Measurements from ENCODE around the gene MAST4. TPM values are rescaled to one million over a fixed set of nuclear protein-coding genes. Genes with fewer than 3 reads are reported as not detected.

MAST4 gene
- total and polyA plus RNA-seq, 2 donors (not counting 1 experiment from before 2014, with no cell fraction given): 2.5 to 57.1 TPM

DNA sequence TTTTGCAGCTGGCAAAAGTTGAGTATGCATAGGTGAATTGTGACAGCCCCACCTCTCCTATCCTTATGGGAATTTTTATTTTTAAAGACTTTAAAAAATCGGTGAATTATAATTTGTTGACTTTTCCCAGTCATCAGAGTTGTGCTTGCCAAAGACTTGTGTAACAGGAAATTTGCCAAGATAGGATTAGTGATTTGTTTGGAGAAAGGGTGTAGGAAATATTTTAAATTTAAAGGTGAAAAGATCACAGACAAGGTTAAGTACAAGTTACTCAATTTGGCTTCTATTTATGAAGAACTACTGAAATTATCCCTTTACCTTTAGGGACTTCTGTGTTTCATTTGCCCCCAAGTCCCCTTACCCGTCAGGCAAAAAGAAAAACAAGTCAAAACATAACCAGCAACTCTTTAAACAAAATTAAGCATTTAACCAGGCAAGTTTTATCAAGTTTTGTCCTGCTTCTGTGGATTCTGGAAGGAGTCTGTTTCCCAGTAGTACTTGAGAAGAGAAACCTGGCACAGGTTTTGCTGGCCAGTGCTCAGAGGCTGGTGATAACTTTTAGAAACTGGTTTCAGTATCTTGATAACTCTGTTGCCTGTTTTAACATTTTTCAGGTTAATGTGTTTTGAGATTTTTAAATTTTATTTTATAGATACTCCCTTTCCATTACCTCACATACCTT lies 285.4 kb downstream of the MAST4 start:
- Mint-ChIP-seq H3K9me3 (ENCODE audit: insufficient read depth) (peaks cover 2% of the 10 kb centered on the region), H3K27ac (no peak overlapping the region), H3K27me3 (peaks cover 3% of the 10 kb centered on the region), H3K4me3 (no peak overlapping the region), H3K4me1 (no peaks in the 10 kb centered on the region)
- Histone ChIP-seq H3K36me3 (replicated peaks in 1 of 2; ENCODE audit: control extremely low read depth in 1 of 2, control insufficient read depth in 1 of 2, extremely low read depth in 1 of 2, insufficient read depth in 2 of 2, low read length in 1 of 2) (no peaks in the 10 kb centered on the region), H2AFZ (ENCODE audit: insufficient read depth, low read depth, low read length, poor library complexity, severe bottlenecking) (no peak overlapping the region), H3K27me3 (replicated peaks in 1 of 4; ENCODE audit: control extremely low read depth in 1 of 4, control insufficient read depth in 3 of 4, insufficient read depth in 4 of 4, low read length in 3 of 4) (no peaks in the 10 kb centered on the region), H3K4me3 (ENCODE audit: control extremely low read depth in 1 of 5, extremely low read depth in 1 of 5, insufficient read depth in 1 of 5, low read depth in 2 of 5, low read length in 4 of 5) (no peak overlapping the region), H3K9me3 (ENCODE audit: control extremely low read depth in 1 of 3, control insufficient read depth in 2 of 3, insufficient read depth in 1 of 3, low read length in 2 of 3) (no peaks in the 10 kb centered on the region), H3K27ac (ENCODE audit: low read length in 2 of 2) (no peak overlapping the region), H3K9ac (ENCODE audit: low read length) (no peak overlapping the region), H3K4me1 (ENCODE audit: control insufficient read depth in 2 of 2, insufficient read depth in 2 of 2, low read length in 2 of 2) (no peaks in the 10 kb centered on the region), H3K4me2 (replicated peaks; ENCODE audit: low read depth, low read length, poor library complexity, severe bottlenecking) (no peak overlapping the region), H3K79me2 (ENCODE audit: control insufficient read depth, insufficient read depth, low read length) (no peaks in the 10 kb centered on the region), H4K20me1 (ENCODE audit: control insufficient read depth, insufficient read depth, low read length, poor library complexity, severe bottlenecking) (no peaks in the 10 kb centered on the region)
- ATAC-seq (ENCODE audit: low read depth) (no peak), DNase-seq (no peak)
- CTCF ChIA-PET: no interaction called here
- POLR2A ChIA-PET: no interaction called here
- intact Hi-C loops (cut with micrococcal nuclease): no loop called here
- TF ChIP-seq CTCF (IDR thresholded peaks at IDR 0.05) (no peak), EZH2 (IDR thresholded peaks at IDR 0.05; ENCODE audit: borderline replicate concordance, insufficient read depth, low read depth, low read length, poor library complexity, severe bottlenecking) (no peak)
- no CpG with 5 or more reads among the region's 2 CpGs for WGBS (ENCODE audit: insufficient coverage)

DNA sequence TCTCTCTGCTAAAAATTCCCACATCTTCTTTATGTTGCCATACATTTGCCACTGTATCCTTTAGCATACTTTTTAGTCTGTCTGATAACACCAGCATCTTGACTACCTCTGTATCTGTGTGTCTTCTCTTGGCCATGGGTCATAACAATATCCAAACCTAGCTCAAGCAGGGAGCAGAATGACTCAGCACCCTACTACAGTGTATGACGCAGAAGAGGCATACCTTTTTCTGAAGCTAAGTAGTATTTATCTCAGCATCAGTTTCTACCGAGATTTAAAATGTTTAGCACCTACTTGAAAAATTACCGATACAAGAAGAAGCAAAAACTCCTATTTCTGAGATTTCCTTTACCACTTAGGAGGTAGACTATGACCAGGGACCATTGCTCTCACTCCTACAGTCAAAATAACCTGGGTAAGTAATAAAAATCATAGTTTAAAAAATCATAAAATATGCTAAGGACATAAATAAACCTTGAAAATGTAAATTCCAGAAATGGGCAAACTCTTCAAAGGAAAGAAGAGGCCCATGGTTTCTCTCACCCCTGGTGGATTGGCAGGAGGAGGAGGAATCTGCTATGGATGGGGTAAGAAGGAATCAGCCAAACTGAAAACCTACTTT lies 286.5 kb downstream of the MAST4 start:
- Histone ChIP-seq H3K9me3 (ENCODE audit: control extremely low read depth in 1 of 3, control insufficient read depth in 2 of 3, insufficient read depth in 1 of 3, low read length in 2 of 3) (no peaks in the 10 kb centered on the region), H3K9ac (ENCODE audit: low read length) (no peak overlapping the region), H3K36me3 (replicated peaks in 1 of 2; ENCODE audit: control extremely low read depth in 1 of 2, control insufficient read depth in 1 of 2, extremely low read depth in 1 of 2, insufficient read depth in 2 of 2, low read length in 1 of 2) (no peaks in the 10 kb centered on the region), H3K27ac (ENCODE audit: low read length in 2 of 2) (no peak overlapping the region), H3K4me3 (ENCODE audit: control extremely low read depth in 1 of 5, extremely low read depth in 1 of 5, insufficient read depth in 1 of 5, low read depth in 2 of 5, low read length in 4 of 5) (no peak overlapping the region), H4K20me1 (ENCODE audit: control insufficient read depth, insufficient read depth, low read length, poor library complexity, severe bottlenecking) (no peaks in the 10 kb centered on the region), H2AFZ (ENCODE audit: insufficient read depth, low read depth, low read length, poor library complexity, severe bottlenecking) (no peak overlapping the region), H3K27me3 (replicated peaks in 1 of 4; ENCODE audit: control extremely low read depth in 1 of 4, control insufficient read depth in 3 of 4, insufficient read depth in 4 of 4, low read length in 3 of 4) (no peaks in the 10 kb centered on the region), H3K4me2 (replicated peaks; ENCODE audit: low read depth, low read length, poor library complexity, severe bottlenecking) (no peak overlapping the region), H3K79me2 (ENCODE audit: control insufficient read depth, insufficient read depth, low read length) (no peaks in the 10 kb centered on the region), H3K4me1 (ENCODE audit: control insufficient read depth in 2 of 2, insufficient read depth in 2 of 2, low read length in 2 of 2) (no peaks in the 10 kb centered on the region)
- CTCF ChIA-PET: no interaction called here
- Mint-ChIP-seq H3K4me1 (no peaks in the 10 kb centered on the region), H3K4me3 (no peak overlapping the region), H3K27ac (no peak overlapping the region), H3K9me3 (ENCODE audit: insufficient read depth) (peaks cover 2% of the 10 kb centered on the region), H3K27me3 (peaks cover 3% of the 10 kb centered on the region)
- no CpG with 5 or more reads among the region's 3 CpGs for WGBS (ENCODE audit: insufficient coverage)
- intact Hi-C loops (cut with micrococcal nuclease): no loop called here
- no peak for TF ChIP-seq CTCF (IDR thresholded peaks at IDR 0.05)
- no peak for TF ChIP-seq EZH2 (IDR thresholded peaks at IDR 0.05; ENCODE audit: borderline replicate concordance, insufficient read depth, low read depth, low read length, poor library complexity, severe bottlenecking)
- POLR2A ChIA-PET: no interaction called here
- no peak for ATAC-seq (ENCODE audit: low read depth)
- DNase-seq: no peak

All from B cell (primary cell).